Ovary (tissue), 3 donors: Measurements from ENCODE around the gene LMO4.

Source experiments
- CTCF ChIP-seq, 3 donors: fragments of 450-650 bp in 2 of 3; fragments of 200-600 bp in 1 of 3; IDR thresholded peaks; one replicate each; pipeline versions ENCODE4 v1.5.1 to v1.8.0; 2016 to 2022; ENCODE audit warnings: antibody characterized with exemption in 3 of 3, mild to moderate bottlenecking in 1 of 3
- EP300 ChIP-seq: sonication (generic); formaldehyde crosslinking; IDR thresholded peaks from one replicate; pipeline ENCODE4 v1.6.1; 2017; ENCODE audit warnings: antibody characterized with exemption
- POLR2A ChIP-seq: fragments of 450-650 bp; IDR thresholded peaks from one replicate; pipeline ENCODE4 v1.6.1; 2017; ENCODE audit warnings: antibody characterized with exemption, mild to moderate bottlenecking, moderate library complexity
- donor health status: DM: no; HTN: no; CAD: no.

- no peak for TF ChIP-seq POLR2A
- no peak for TF ChIP-seq CTCF (IDR thresholded peaks at IDR 0.05)
- no peak for TF ChIP-seq EP300
These were observed 408 bp downstream of the LMO4 start for GRCh38 chr1:87329051-87329525.
